C4-2B (cell line): ENCODE data around the gene EIF3F.

Experiments
- CTCF ChIP-seq: fragments of 450-650 bp; conservative IDR thresholded peaks from 2 replicates; pipeline ENCODE4 v1.5.1; 2017; ENCODE audit warnings: mild to moderate bottlenecking
- ZFX ChIP-seq: fragments of 450-650 bp; IDR thresholded peaks from 2 replicates; pipeline ENCODE4 v1.6.1; 2017

DNA sequence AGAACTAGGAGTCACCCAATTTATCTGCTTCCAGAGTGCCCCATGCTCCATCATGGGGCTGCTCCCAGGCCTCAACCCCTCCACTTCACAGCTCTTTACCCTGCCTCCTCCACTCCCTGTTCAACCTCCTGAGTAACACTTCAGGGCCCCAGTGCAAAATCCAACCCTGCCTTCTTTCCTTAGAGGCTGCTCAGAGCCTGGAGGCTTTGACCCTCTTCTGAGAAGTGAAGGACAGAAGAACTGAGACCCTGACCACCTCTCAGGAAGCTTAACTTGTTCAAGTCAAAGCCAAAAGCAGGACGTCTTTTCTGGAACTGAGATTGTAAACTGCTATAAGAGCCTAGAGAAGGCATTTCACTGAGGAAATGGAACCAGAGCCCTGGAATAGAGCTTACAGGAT, 15.5 kb downstream of the EIF3F start:
- TF ChIP-seq CTCF (no peak), ZFX (no peak)
